ENCODE data around the gene ZNF648.
A peak's percentile ranks its signal among the peaks of the same experiment; 100 is the strongest.
"Not testable (repeated sequence)": the region's sequence is repeated elsewhere in the genome, so short reads cannot be mapped to it uniquely, and the experiment has no call there.

The ZNF648 gene

GRCh38 chr1:182061594-182061993, at the start of gene ZNF648:
Gene ZNF648 (minus strand): TSS chr1:182061712. CDS start chr1:182058010, 3,702 bp downstream.
- no peak for DNase-seq (ENCODE audit: low read depth in 2 of 2)

GRCh38 chr1:182110635-182111034, 49.1 kb upstream of the ZNF648 start:
- no peak for DNase-seq (ENCODE audit: low read depth in 2 of 2)

- DNase-seq (ENCODE audit: low read depth in 2 of 2) = no peak
These were observed 48.3 kb upstream of the ZNF648 start for GRCh38 chr1:182109771-182110170.

- DNase-seq (ENCODE audit: low read depth in 2 of 2) = no peak
These were observed 45.7 kb upstream of the ZNF648 start for GRCh38 chr1:182107209-182107608.

- no peak for DNase-seq (ENCODE audit: low read depth in 2 of 2)
These were observed 40.5 kb upstream of the ZNF648 start for GRCh38 chr1:182102043-182102416.

- no peak for DNase-seq (ENCODE audit: low read depth in 2 of 2)
These were observed 40.0 kb upstream of the ZNF648 start for GRCh38 chr1:182101415-182102042.

- no peak for DNase-seq (ENCODE audit: low read depth in 2 of 2)
These were observed 36.8 kb upstream of the ZNF648 start for GRCh38 chr1:182098301-182098700.

GRCh38 chr1:182095946-182096345, 34.4 kb upstream of the ZNF648 start:
- no peak for DNase-seq (ENCODE audit: low read depth in 2 of 2)

GRCh38 chr1:182094514-182095005, 33.0 kb upstream of the ZNF648 start:
- DNase-seq (ENCODE audit: low read depth in 2 of 2) = not testable (repeated sequence)

- no peak for DNase-seq (ENCODE audit: low read depth in 2 of 2)
These were observed 32.3 kb upstream of the ZNF648 start for GRCh38 chr1:182093781-182094180.

- no peak for DNase-seq (ENCODE audit: low read depth in 2 of 2)
These were observed 30.8 kb upstream of the ZNF648 start for GRCh38 chr1:182092336-182092735.

- DNase-seq (ENCODE audit: low read depth in 2 of 2) = no peak
These were observed 29.6 kb upstream of the ZNF648 start for GRCh38 chr1:182091083-182091482.

GRCh38 chr1:182087719-182088350, 26.3 kb upstream of the ZNF648 start:
- DNase-seq (ENCODE audit: low read depth in 2 of 2) = no peak

GRCh38 chr1:182087304-182087703, 25.8 kb upstream of the ZNF648 start:
- no peak for DNase-seq (ENCODE audit: low read depth in 2 of 2)

- DNase-seq (ENCODE audit: low read depth in 2 of 2) = no peak
These were observed 25.1 kb upstream of the ZNF648 start for GRCh38 chr1:182086620-182087019.

GRCh38 chr1:182086136-182086535, 24.6 kb upstream of the ZNF648 start:
- no peak for DNase-seq (ENCODE audit: low read depth in 2 of 2)

- DNase-seq (ENCODE audit: low read depth in 2 of 2) = no peak
These were observed 24.2 kb upstream of the ZNF648 start for GRCh38 chr1:182085726-182086125.

GRCh38 chr1:182084487-182085316, 23.2 kb upstream of the ZNF648 start:
- peak; percentile 56 to 74 for DNase-seq (ENCODE audit: low read depth in 2 of 2)

- DNase-seq (ENCODE audit: low read depth in 2 of 2) = no peak
These were observed 22.5 kb upstream of the ZNF648 start for GRCh38 chr1:182083851-182084486.

- DNase-seq (ENCODE audit: low read depth in 2 of 2) = peak in 1 of 2 donors; percentile 20
These were observed 19.6 kb upstream of the ZNF648 start for GRCh38 chr1:182080955-182081582.

GRCh38 chr1:182080040-182080439, 18.5 kb upstream of the ZNF648 start:
- no peak for DNase-seq (ENCODE audit: low read depth in 2 of 2)

- DNase-seq (ENCODE audit: low read depth in 2 of 2) = no peak
These were observed 10.4 kb upstream of the ZNF648 start for GRCh38 chr1:182071924-182072323.

Measured in stimulated activated CD4-positive, alpha-beta T cell treated with anti-CD3 and anti-CD28 coated beads, Interleukin-15, amount 100 ng/mL, for 48 hours (primary cell).